Pancreas (tissue), 10 donors: ENCODE data around the gene PCK2. TPM values are rescaled to one million over a fixed set of nuclear protein-coding genes. Genes with fewer than 3 reads are reported as not detected.
A peak's percentile ranks its signal among the peaks of the same experiment; 100 is the strongest.

Source experiments
- ATAC-seq, 4 donors: fragments of 200-7000 bp; cut with Tn5 transposase; one replicate each; pipeline versions ENCODE4 v1.8.0 to v1.9.1; 2020; ENCODE audit warnings: mild to moderate bottlenecking in 4 of 4, moderate library complexity in 4 of 4
- DNase-seq, 6 donors: peaks; one replicate each; pipeline ENCODE4 v3.0.0-alpha.2; 2020
- FAIRE-seq: peaks from 2 replicates; lab custom pipeline; 2012; peaks lifted over from hg19 to GRCh38; lab: Jason Lieb, UNC
- H3K27ac ChIP-seq, 4 donors: fragments of 200-600 bp; sonication (generic); 1 replicate in 3 of 4; 2 replicates in 1 of 4; pipeline versions ENCODE4 v1.5.0 to v1.8.0; 2020
- H3K27me3 ChIP-seq, 4 donors: fragments of 200-600 bp; one replicate each; pipeline ENCODE4 v1.8.0; 2021
- H3K36me3 ChIP-seq, 3 donors: fragments of 200-600 bp; sonication (generic) in 1 of 3; one replicate each; pipeline versions ENCODE4 v1.5.0 to v1.8.0; 2020 to 2021
- H3K4me1 ChIP-seq, 3 donors: fragments of 200-600 bp; one replicate each; pipeline ENCODE4 v1.8.0; 2021
- H3K4me3 ChIP-seq, 4 donors: fragments of 200-600 bp; sonication (generic) in 2 of 4; one replicate each; pipeline versions ENCODE4 v1.5.0 to v1.8.0; 2020 to 2021
- H3K9me3 ChIP-seq, 4 donors: fragments of 200-600 bp; one replicate each; pipeline ENCODE4 v1.8.0; 2021
- WGBS, 2 donors: extraction: QIAGEN DNeasy Blood & Tissue Kit; methylation state at CpG; one replicate each; pipeline ENCODE4 v1.1.7; 2013; 5-methylcytosine and 5-hydroxymethylcytosine counted together
- intact Hi-C, 3 donors: fragments of 100-400 bp; cut with DNase I; formaldehyde crosslinking; loops; one replicate each; pipeline versions ENCODE4 v1.11.1 to v1.14.2; 2022
- polyA plus RNA-seq, 2 donors: library from polyadenylated mRNA; stranded (reverse); fragments of 200-250 nt; gene quantifications; one replicate each; pipeline ENCODE4 v1.2.3, GENCODE V29; 2013
- total RNA-seq, 6 donors: library from RNA; stranded (reverse); fragmentation: NEBNext Ultra II Directional in 4 of 6; extraction: Animal tissue kit (Norgen Biotek cat#: 25700) in 4 of 6; gene quantifications; one replicate each; pipeline versions ENCODE4 v1.2.1 to v1.2.4, GENCODE V29; 2021 to 2023
- TF ChIP-seq, protein P1 (sequence below), 4 donors: fragments of 200-600 bp; sonication (generic) in 3 of 4; IDR thresholded peaks; one replicate each; pipeline versions ENCODE4 v1.5.0 to v1.8.0; 2021; ENCODE audit warnings: antibody characterized with exemption in 4 of 4
- donor health status: healthy with polysubstance abuse.
- donor health status: DM: no; HTN: no; CAD: no; lungs with moderate emphysema.
- donor health status: DM: no; HTN: no; CAD: no.
- donor health status: control.
- donor health status: control.
- donor health status: Bipolar disorder and iron deficiency.
- donor health status: DM: yes; HTN: yes; CAD: no.
- donor health status: DM: no; HTN: no; CAD: no.
- donor health status: DM: no; HTN: no; CAD: no.
- donor health status: DM: yes; HTN: yes; CAD: no.

PCK2 gene
- total and polyA plus RNA-seq, 8 donors = 12.8 to 146 (median 21.0) TPM

DNA sequence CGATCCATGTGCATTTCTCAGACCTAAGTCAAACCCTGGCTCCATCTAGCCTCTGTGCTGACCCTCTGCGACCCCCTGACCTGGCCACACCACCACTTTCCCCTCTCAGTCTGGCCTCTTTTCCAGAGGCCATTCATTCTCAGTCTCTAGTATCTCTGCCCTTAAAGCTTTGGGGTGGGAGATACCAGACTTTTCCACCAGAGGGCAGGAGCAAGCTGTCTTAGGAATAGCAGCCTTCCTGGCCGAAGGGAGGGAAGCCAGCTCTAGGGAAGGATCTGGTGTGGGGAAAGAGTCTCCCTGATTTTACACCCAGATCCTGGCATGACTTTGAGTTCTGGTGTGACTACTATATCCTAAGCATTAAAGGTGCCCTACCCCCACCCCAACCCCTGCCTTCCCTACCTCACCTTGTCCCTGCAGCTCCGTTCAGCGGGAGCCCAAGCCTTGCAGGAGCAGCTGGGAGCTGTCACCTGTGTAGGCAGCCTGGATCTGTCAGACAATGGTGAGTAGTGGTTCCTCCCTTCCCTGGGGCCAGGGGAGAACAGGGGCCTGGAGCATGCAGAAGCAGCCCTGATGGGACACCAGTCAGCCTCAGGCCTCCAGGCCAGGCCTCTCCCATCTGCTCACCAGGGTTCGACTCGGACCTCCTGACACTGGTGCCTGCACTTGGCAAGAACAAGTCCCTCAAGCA lies 35.7 kb upstream of the PCK2 start:
- no peak overlapping the region for H3K27ac ChIP-seq
- no peaks in the 10 kb centered on the region for H3K9me3 ChIP-seq
- intact Hi-C loops = loop anchor here in 2 of 3 donors (5.0 kb wide), 1 partner anchor 34 kb away; the partner anchor contains the start of gene PCK2 (in 2 of the 2)
- no peak for FAIRE-seq
- no peaks in the 10 kb centered on the region for H3K36me3 ChIP-seq
- H3K27me3 ChIP-seq = no peaks in the 10 kb centered on the region
- 37 to 68% methylated on average over 6 to 7 of the region's 7 CpGs for WGBS, 2 donors
- ATAC-seq = peak; percentile 78 to 95 (median 90)
- H3K4me1 ChIP-seq = peaks cover 8 to 13% (median 9%) of the 10 kb centered on the region in 3 donors
- TF ChIP-seq, protein P1, sequence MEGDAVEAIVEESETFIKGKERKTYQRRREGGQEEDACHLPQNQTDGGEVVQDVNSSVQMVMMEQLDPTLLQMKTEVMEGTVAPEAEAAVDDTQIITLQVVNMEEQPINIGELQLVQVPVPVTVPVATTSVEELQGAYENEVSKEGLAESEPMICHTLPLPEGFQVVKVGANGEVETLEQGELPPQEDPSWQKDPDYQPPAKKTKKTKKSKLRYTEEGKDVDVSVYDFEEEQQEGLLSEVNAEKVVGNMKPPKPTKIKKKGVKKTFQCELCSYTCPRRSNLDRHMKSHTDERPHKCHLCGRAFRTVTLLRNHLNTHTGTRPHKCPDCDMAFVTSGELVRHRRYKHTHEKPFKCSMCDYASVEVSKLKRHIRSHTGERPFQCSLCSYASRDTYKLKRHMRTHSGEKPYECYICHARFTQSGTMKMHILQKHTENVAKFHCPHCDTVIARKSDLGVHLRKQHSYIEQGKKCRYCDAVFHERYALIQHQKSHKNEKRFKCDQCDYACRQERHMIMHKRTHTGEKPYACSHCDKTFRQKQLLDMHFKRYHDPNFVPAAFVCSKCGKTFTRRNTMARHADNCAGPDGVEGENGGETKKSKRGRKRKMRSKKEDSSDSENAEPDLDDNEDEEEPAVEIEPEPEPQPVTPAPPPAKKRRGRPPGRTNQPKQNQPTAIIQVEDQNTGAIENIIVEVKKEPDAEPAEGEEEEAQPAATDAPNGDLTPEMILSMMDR (IDR thresholded peaks at IDR 0.05) = peak; percentile 22 to 73 (median 67)
- DNase-seq = peak; percentile 33 to 85 (median 76)
- no peak overlapping the region for H3K4me3 ChIP-seq

DNA sequence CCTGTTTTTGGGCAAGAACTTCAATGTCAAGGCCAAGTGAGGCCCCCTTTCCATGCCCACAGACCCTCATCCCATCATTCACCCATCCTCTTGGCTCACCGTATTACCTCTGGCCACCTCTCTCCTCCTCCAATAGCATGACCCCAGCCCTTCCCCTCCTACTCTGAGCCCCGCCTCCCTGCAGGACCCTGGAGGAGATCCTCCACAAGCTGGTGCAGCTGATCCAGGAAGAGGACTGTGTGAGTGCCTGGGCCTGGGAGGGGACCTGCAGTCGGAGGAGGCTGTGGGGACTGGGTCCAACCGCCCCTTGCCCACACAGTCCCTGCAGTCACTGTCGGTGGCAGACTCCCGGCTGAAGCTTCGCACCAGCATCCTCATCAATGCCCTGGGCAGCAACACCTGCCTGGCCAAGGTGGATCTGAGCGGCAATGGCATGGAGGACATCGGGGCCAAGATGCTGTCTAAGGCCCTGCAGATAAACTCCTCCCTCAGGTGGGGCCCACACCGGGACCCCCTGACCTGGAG lies 35.1 kb upstream of the PCK2 start:
- 89 to 92% methylated on average over 10 of the region's 10 CpGs for WGBS, 2 donors
- TF ChIP-seq, protein P1 (IDR thresholded peaks at IDR 0.05) = no peak
- Histone ChIP-seq H3K4me1 (peaks cover 8 to 13% (median 9%) of the 10 kb centered on the region in 3 donors), H3K27ac (no peak overlapping the region), H3K4me3 (no peak overlapping the region), H3K9me3 (no peaks in the 10 kb centered on the region), H3K27me3 (no peaks in the 10 kb centered on the region), H3K36me3 (no peaks in the 10 kb centered on the region)
- DNase-seq (peak in 3 of 6 donors; percentile 17 to 62 (median 46)), ATAC-seq (no peak), FAIRE-seq (no peak)
- intact Hi-C loops = loop anchor here in 2 of 3 donors (5.0 kb wide), 1 partner anchor 33 kb away; the partner anchor contains the start of gene PCK2 (in 2 of the 2)

DNA sequence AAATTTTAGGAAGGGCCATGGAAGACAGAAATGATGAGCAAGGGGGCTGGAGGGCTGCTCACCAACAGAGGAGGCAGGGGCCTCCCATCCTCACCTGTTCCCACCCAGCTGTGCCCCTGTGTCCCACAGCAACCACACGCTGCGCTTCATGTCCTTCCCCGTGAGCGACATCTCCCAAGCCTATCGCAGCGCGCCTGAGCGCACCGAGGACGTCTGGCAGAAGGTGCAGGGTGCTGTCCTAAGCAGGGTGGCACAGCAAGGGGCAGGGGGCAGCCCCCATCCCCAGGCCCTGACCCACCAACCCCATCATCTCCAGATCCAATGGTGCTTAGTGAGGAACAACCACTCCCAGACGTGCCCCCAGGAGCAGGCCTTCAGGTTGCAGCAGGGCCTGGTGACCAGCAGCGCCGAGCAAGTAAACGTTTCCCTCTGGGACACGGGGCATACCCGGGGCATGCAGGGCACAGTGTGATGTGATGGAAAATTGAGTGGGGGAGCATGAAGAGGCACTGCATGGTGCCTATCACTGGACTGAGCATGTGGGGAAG lies 34.2 kb upstream of the PCK2 start:
- 94% methylated on average over 16 of the region's 16 CpGs for WGBS, 2 donors
- intact Hi-C loops = loop anchor here in 2 of 3 donors (5.0 kb wide), 1 partner anchor 32 kb away; the partner anchor contains the start of gene PCK2 (in 2 of the 2)
- TF ChIP-seq, protein P1 (IDR thresholded peaks at IDR 0.05) = no peak
- Histone ChIP-seq H3K27ac (no peak overlapping the region), H3K27me3 (no peaks in the 10 kb centered on the region), H3K4me3 (no peak overlapping the region), H3K36me3 (no peaks in the 10 kb centered on the region), H3K4me1 (peaks cover 8 to 13% (median 9%) of the 10 kb centered on the region in 3 donors), H3K9me3 (no peaks in the 10 kb centered on the region)
- no peak for ATAC-seq
- peak in 3 of 6 donors; percentile 11 to 76 (median 48) for DNase-seq
- no peak for FAIRE-seq

DNA sequence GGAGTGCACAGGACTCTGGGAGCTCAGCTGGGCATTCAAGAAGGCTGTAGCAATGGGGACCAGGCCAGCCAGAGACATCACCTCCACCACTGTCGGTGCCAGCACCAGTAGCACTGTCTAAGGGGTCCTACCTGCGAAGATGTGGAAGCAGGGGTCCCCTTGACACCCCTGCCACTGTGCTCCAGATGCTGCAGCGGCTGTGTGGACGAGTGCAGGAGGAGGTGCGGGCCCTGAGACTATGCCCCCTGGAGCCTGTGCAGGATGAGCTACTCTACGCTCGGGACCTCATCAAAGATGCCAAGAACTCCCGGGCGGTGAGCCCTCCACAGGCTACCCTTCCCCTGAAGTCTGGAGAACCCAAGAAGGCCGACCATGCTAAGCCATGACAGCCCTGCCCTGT lies 33.7 kb upstream of the PCK2 start:
- Histone ChIP-seq H3K4me3 (no peak overlapping the region), H3K27me3 (no peaks in the 10 kb centered on the region), H3K4me1 (peaks cover 8 to 13% (median 9%) of the 10 kb centered on the region in 3 donors), H3K27ac (no peak overlapping the region), H3K36me3 (no peaks in the 10 kb centered on the region), H3K9me3 (no peaks in the 10 kb centered on the region)
- WGBS, 2 donors = 95 to 98% methylated on average over 10 of the region's 10 CpGs
- TF ChIP-seq, protein P1 (IDR thresholded peaks at IDR 0.05) = no peak
- intact Hi-C loops = no loop called here
- ATAC-seq (no peak), DNase-seq (peak in 2 of 6 donors; percentile 30 to 39), FAIRE-seq (no peak)
